CD4-positive, alpha-beta T cell treated with Interleukin-4 for 4 hours (primary cell): ENCODE results near the gene GALK2.
A peak's percentile ranks its signal among the peaks of the same experiment; 100 is the strongest.

Experiments used
- DNase-seq: peaks from one replicate; pipeline ENCODE4 v3.0.0-alpha.2; 2020

The GALK2 gene

GRCh38 chr15:49169880-49170597 lies at the start of gene GALK2:
Gene GALK2, plus strand, starts transcription at chr15:49170247. Its CDS starts 76 bp downstream, at chr15:49170323.
- peak; percentile 81 for DNase-seq

DNA sequence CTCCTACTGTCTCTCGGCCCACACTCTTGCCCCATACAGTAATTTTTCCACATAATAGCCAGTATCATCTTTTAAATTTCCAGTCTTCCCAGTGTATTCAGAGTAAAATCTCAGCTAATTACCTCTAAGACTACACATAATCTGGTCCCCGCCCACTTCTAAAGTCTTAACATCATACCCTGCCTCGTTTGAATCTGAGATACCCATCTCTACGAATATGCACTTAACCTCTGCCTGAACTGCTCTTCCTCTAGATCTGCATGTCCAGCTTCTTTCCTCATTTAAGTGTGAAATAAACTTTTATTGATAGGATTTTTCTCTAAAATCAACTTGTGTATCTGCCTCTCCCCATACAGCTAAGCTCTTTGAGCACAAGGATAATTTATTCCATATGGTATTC lies 49.2 kb upstream of the GALK2 start:
- DNase-seq, result no peak

- DNase-seq, result no peak
Measured at GRCh38 chr15:49121901-49122300, 48.1 kb upstream of the GALK2 start.

DNA sequence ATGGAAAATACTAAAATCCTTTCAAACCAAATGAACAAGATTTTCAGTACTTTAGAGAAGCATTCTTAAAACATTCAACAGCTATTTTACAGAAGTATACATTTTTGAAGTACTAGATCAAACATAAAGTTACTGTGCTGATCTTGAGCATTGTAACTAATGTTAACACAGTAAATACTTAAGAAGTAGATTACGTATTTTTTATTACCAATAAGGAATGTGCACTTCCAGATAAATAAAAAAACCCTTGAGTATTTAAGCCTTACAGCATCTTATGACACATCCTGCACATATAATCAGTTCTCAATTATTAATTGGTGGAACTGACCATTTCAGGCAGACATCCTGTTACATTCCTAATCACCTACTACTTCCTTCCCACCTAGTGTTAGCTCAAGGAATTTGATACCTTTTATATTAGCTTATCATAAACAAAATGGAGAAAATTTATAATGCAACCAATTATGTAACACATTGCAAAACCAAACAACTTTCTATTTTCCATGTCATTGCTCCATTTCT lies 47.4 kb upstream of the GALK2 start:
- DNase-seq, result no peak

DNA sequence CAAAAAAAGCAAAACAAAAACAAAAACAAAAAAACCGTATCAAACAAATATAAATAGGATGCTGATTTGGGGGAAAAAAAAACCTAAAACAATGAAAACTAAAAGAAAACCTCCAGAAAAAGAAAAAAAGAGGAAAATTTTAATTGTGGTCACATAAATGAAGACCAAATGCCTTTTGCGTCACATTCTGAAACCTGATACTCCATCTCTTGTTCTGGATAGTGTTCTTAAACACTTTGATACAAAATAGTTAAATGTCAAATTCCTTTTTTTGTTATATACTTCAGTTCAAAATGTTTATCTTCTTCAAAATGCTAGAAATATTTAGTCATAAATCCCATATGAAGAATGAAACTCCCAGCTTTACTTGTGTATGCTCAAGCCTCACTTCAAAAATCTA lies 45.7 kb upstream of the GALK2 start:
- DNase-seq, result no peak

- DNase-seq, result no peak
Measured at GRCh38 chr15:49131403-49131802, 38.6 kb upstream of the GALK2 start.

GRCh38 chr15:49134683-49135341 lies 35.2 kb upstream of the GALK2 start:
- no peak for DNase-seq

DNA sequence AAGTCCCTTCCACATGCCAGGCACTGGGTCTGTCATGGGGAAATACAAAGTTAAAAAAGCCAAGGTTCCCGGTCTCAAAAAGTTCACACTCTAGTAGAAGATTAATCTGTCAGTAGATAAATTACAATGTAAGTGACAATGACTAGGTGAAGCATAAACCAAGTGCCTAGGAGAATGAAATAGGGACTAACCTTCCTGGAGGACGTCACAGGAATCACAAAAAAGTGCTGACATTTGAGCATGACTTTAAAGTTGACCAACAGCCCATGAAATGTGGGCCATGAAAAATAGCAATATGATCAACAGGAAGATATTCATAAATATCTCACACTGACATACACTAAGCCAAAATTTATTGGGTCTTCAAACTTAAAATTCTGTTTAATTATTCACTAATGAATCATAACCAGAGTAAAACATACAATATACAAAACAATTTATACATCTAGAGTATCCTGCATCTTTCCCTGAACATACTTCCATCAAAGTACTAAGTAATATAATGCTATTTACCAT lies 34.6 kb upstream of the GALK2 start:
- no peak for DNase-seq

GRCh38 chr15:49135911-49136310 lies 34.1 kb upstream of the GALK2 start:
- no peak for DNase-seq

- DNase-seq, result no peak
Measured at GRCh38 chr15:49137861-49138260, 32.2 kb upstream of the GALK2 start.

GRCh38 chr15:49145651-49146609 lies 24.1 kb upstream of the GALK2 start:
- peak; percentile 48 for DNase-seq

DNA sequence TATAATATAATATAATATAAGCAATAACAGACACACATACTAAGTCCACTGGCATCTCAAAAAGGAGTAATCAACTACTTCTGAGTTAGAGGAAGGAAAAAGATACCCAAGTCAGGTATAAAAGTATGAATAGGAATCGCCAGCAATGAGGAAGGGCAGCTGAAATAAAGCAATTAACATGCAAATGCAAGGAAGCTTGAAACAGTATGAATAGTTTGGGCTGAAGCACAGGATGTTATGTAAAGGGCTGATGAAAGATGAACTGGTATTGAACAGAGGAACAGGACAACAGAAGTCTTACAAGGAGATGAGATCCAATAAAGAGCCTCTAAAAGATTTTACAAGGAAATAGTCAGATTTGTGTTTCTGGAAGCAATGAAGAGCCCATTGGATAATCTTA lies 21.7 kb upstream of the GALK2 start:
- no peak for DNase-seq

GRCh38 chr15:49148727-49149126 lies 21.3 kb upstream of the GALK2 start:
- DNase-seq, result no peak

DNA sequence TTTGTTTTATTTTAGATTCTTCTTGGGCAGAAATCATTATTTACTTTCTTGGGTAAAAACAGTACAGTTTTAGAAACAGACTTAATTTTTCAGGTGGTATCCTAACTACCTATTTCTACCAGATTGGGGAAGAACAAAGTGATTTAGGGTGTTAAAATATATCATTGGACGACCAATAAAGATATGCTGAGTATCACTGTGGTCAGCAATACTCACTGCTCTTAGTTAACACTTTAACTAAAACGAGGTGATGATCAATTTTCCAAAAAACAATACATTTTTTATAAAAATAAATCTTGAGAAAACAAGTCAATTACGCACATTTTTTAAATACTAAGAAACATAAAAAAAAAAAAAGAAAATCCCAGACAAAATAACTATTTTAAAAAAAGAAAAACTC lies 18.2 kb upstream of the GALK2 start:
- no peak for DNase-seq

GRCh38 chr15:49152552-49153312 lies 17.3 kb upstream of the GALK2 start:
- DNase-seq, result no peak

- DNase-seq, result no peak
Measured at GRCh38 chr15:49154359-49154758, 15.7 kb upstream of the GALK2 start.

- no peak for DNase-seq
Measured at GRCh38 chr15:49154799-49155109, 15.3 kb upstream of the GALK2 start.

- DNase-seq, result peak; percentile 97
Measured at GRCh38 chr15:49155110-49155833, 14.8 kb upstream of the GALK2 start, which contains the start of gene COPS2. Gene COPS2, minus strand, starts transcription at chr15:49155599. Its CDS starts 21 bp downstream, at chr15:49155578.

- DNase-seq, result no peak
Measured at GRCh38 chr15:49155834-49156627, 14.0 kb upstream of the GALK2 start.

GRCh38 chr15:49163678-49164077 lies 6.4 kb upstream of the GALK2 start:
- DNase-seq, result no peak

GRCh38 chr15:49164865-49165264 lies 5.2 kb upstream of the GALK2 start:
- no peak for DNase-seq
